Vagina (tissue), 2 donors: ENCODE results near the gene CFP.

Experiments
- POLR2A ChIP-seq, 2 donors: fragments of 450-650 bp; IDR thresholded peaks; one replicate each; pipeline ENCODE4 v1.6.1; 2017; ENCODE audit warnings: antibody characterized with exemption in 2 of 2, mild to moderate bottlenecking in 2 of 2, moderate library complexity in 2 of 2
- POLR2AphosphoS5 ChIP-seq, 2 donors: sonication (generic); formaldehyde crosslinking; IDR thresholded peaks; one replicate each; pipeline ENCODE4 v1.9.0; 2017; ENCODE audit warnings: antibody characterized with exemption in 2 of 2, mild to moderate bottlenecking in 2 of 2, low read depth in 1 of 2; ENCODE audit not compliant: insufficient read depth in 1 of 2

GRCh38 chrX:47619486-47620302 is 10.0 kb downstream of the CFP start, which contains the start of gene SYN1:
- TF ChIP-seq POLR2AphosphoS5 (IDR thresholded peaks at IDR 0.05; ENCODE audit: insufficient read depth in 1 of 2, low read depth in 1 of 2) = no peak
- TF ChIP-seq POLR2A (IDR thresholded peaks at IDR 0.05) = no peak
